GM21786 (cell line): ENCODE results near the gene RARS1.

ENCODE experiments used
- ATAC-seq: cut with Tn5 transposase; IDR thresholded peaks from one replicate; pipeline ENCODE4 v1.9.1; 2021; ENCODE audit not compliant: unreplicated experiment

The RARS1 gene

DNA sequence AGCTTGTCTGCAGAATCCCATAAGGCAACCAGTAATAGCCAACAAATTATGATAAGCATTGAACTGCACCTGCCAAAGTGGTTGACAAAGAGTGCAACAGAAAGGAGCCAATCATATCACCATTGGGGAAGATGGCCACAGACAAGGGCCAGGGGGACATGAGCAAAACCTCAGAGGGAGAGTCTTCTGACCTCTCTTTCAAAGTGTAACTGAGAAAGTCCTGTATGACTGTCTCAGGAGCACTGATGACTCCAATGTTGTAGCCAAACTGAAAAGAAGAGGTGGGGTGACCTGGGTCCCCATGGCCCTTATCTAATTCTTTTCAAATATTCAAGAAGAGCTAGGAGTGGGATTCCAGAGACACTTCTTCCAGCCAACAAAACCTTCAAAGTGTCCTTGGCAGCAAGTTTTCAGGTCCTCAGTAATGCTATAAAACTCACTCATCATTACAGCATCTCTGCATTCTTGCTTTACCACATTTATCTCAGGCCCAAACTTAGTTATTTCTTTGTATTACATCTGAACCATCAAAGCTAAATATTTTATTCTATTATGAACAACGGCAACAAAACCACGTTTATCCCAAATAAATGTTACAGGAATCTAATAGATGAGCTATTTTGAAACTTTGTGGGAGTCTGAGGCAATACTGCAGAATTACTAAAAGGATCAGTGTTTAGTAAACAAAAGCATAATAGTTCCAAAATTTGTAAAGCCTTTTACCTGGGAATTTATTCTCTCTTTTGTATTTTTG lies 67.3 kb downstream of the RARS1 start:
- ATAC-seq, result no peak

GRCh38 chr5:168557389-168557788 lies 71.1 kb downstream of the RARS1 start:
- ATAC-seq, result no peak

DNA sequence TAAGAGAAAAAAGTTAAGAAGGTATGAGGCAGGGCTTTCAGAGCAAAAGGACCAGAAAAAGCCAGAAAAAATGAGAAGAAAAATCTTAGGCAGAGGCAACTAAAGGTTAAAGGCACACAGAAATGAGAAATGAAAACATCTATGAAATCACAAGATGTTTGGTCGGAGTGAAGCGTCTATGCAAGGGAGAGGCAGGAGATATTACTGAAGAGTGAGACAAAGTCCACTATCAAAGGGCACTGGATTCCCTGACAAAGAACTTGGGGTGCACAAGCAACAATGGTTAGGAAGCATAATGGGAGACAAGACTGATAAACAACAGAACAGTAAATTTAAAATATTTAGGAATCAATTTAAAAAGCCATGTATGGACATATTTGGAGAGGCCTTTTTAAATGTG lies 76.0 kb downstream of the RARS1 start:
- no peak for ATAC-seq

DNA sequence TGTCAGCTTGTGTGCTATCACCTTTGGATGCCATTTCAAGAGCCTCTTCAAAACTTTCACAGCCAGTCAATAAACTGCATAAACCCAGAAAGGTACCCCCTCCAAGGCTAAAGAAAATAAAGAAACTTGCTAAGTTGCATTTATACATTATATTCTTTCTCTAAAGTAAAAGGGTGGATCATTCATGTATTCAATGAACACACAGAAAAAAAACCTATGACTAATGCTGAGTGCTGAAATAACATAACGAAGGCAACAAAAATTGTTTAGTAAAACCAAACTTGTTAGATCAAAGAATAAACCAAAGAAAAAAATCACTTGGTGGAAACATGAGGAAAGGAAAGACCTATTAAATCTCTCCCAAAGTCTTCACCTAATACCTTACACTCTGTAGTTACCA lies 77.7 kb downstream of the RARS1 start:
- ATAC-seq, result no peak

DNA sequence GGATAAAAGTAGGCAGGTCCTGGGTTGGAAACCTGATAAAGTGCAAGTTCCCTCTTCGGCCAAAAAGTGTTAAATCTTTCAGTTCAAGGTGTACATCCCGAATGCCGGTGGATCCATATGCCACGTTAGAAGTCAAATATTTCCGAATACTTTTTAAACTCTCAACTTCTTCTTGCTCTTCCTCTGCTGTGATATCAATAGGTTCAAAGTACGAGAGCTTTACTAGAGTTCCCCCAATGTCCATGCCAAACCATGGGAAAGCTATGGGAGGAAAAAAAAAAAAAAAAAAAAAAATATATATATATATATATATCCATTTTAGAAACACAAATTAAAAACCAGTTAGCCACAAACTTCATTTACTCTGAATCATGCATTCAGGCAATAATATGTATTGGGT lies 82.5 kb downstream of the RARS1 start:
- no peak for ATAC-seq
